HCT116 (cell line): Measurements from ENCODE around the gene CPED1. TPM values are rescaled to one million over a fixed set of nuclear protein-coding genes. Genes with fewer than 3 reads are reported as not detected.

Source experiments
- ATAC-seq: fragments of 200-7000 bp; cut with Tn5 transposase; 2 replicates; pipeline ENCODE4 v1.9.1; 2020; ENCODE audit warnings: mild to moderate bottlenecking, moderate library complexity
- BruUV-seq: library from RNA; stranded (reverse); fragments of 400-500 nt; replicated peaks from 2 replicates; lab custom pipeline; 2021; lab: Mats Ljungman, UMichigan
- CTCF ChIA-PET: fragments of 300-600 bp; sonication (Branson Sonifier 250); formaldehyde crosslinking; loops from one replicate; lab custom pipeline; 2021; ENCODE audit warnings: antibody characterized with exemption; lab: Charles Lee
- POLR2A ChIA-PET: fragments of 300-600, 350-600 bp; sonication (Branson Sonifier 250); formaldehyde crosslinking; loops from one replicate; lab custom pipeline; 2021; ENCODE audit warnings: antibody characterized with exemption; lab: Charles Lee
- RAD21 ChIA-PET, 2 experiments: fragments of 300-600 bp; sonication (Branson Sonifier 250); formaldehyde crosslinking; loops; one replicate each; lab custom pipeline; 2023; ENCODE audit warnings: low total read pairs in 2 of 2; ENCODE audit not compliant: uncharacterized antibody in 2 of 2, unreplicated experiment in 2 of 2, low non-redundant PET in 1 of 2; lab: Charles Lee
- DNase-seq: peaks from one replicate; pipeline ENCODE4 v3.0.0-alpha.2; 2010; ENCODE audit warnings: low read depth, low spot score
- H2AFZ ChIP-seq: fragments of 200-600 bp; shearing (Covaris generic), sonication (generic); 2 replicates; pipeline ENCODE4 v1.6.1; 2017; ENCODE audit warnings: low read depth, mixed run types, mixed read lengths, antibody characterized with exemption, low read length; ENCODE audit not compliant: poor library complexity, severe bottlenecking
- H3K27ac ChIP-seq: 2 replicates; pipeline ENCODE4 v1.5.1; 2012; ENCODE audit warnings: low read depth, low read length
- H3K27me3 ChIP-seq: fragments of 200-600 bp; sonication (generic); 2 replicates; pipeline ENCODE4 v1.6.1; 2016; ENCODE audit warnings: mixed run types, low read length, mixed read lengths; ENCODE audit not compliant: insufficient read depth
- H3K36me3 ChIP-seq, 2 experiments: fragments of 200-500 bp in 1 of 2; fragments of 200-600 bp in 1 of 2; sonication (Bioruptor generic) in 1 of 2; sonication (generic) in 1 of 2; 2 replicates each; pipeline versions ENCODE4 v1.5.1 to v1.6.1; 2014 to 2016; ENCODE audit warnings: low read length in 2 of 2, inconsistent platforms in 1 of 2, mixed read lengths in 1 of 2, mixed run types in 1 of 2; ENCODE audit not compliant: insufficient read depth in 2 of 2, control insufficient read depth in 1 of 2
- H3K4me1 ChIP-seq, 2 experiments: fragments of 200-600 bp in 1 of 2; sonication (generic) in 1 of 2; 2 replicates each; pipeline versions ENCODE4 v1.5.1 to v1.6.1; 2012 to 2017; ENCODE audit warnings: low read length in 2 of 2, inconsistent platforms in 1 of 2, mild to moderate bottlenecking in 1 of 2, mixed read lengths in 1 of 2, mixed run types in 1 of 2, moderate library complexity in 1 of 2; ENCODE audit not compliant: insufficient read depth in 2 of 2, control insufficient read depth in 1 of 2
- H3K4me2 ChIP-seq: fragments of 200-600 bp; sonication (generic); 2 replicates; pipeline ENCODE4 v1.6.1; 2017; ENCODE audit warnings: mixed run types, low read length, mixed read lengths
- H3K4me3 ChIP-seq, 2 experiments: fragments of 200-600 bp in 1 of 2; sonication (generic) in 1 of 2; replicated peaks in 1 of 2; 2 replicates each; pipeline ENCODE4 v1.5.1; 2011 to 2016; ENCODE audit warnings: low read length in 2 of 2, control low read depth in 1 of 2, low read depth in 1 of 2, mild to moderate bottlenecking in 1 of 2, mixed read lengths in 1 of 2, mixed run types in 1 of 2
- H3K79me2 ChIP-seq: fragments of 200-600 bp; sonication (generic); 2 replicates; pipeline ENCODE4 v1.6.1; 2017; ENCODE audit warnings: mild to moderate bottlenecking, mixed run types, low read length, moderate library complexity, mixed read lengths; ENCODE audit not compliant: insufficient read depth
- H3K9ac ChIP-seq: fragments of 200-600 bp; sonication (generic); 2 replicates; pipeline ENCODE4 v1.6.1; 2016; ENCODE audit warnings: low read length, mixed read lengths
- H3K9me2 ChIP-seq: fragments of 200-600 bp; sonication (generic), shearing (Covaris generic); 2 replicates; pipeline ENCODE4 v1.6.1; 2017; ENCODE audit warnings: mixed run types, mild to moderate bottlenecking, moderate library complexity; ENCODE audit not compliant: insufficient read depth
- H3K9me3 ChIP-seq, 2 experiments: fragments of 200-500 bp in 1 of 2; fragments of 200-600 bp in 1 of 2; sonication (Bioruptor generic) in 1 of 2; sonication (generic) in 1 of 2; 2 replicates each; pipeline ENCODE4 v1.6.1; 2014 to 2017; ENCODE audit warnings: low read length in 2 of 2, mixed read lengths in 2 of 2, inconsistent platforms in 1 of 2, low read depth in 1 of 2, mild to moderate bottlenecking in 1 of 2, mixed run types in 1 of 2, moderate library complexity in 1 of 2; ENCODE audit not compliant: control insufficient read depth in 1 of 2, insufficient read depth in 1 of 2
- H4K20me1 ChIP-seq: fragments of 200-600 bp; sonication (generic), shearing (Covaris generic); 2 replicates; pipeline ENCODE4 v1.6.1; 2017; ENCODE audit warnings: mixed run types, mild to moderate bottlenecking, moderate library complexity; ENCODE audit not compliant: insufficient read depth
- CEBPB ChIP-seq: IDR thresholded peaks from 2 replicates; pipeline ENCODE4 v1.6.1; 2012; ENCODE audit warnings: low read depth
- POLR2A ChIP-seq: IDR thresholded peaks from 2 replicates; pipeline ENCODE4 v1.7.0; 2011; ENCODE audit warnings: borderline replicate concordance; ENCODE audit not compliant: insufficient read depth, insufficient read length; ENCODE audit errors: extremely low read depth
- SP1 ChIP-seq: IDR thresholded peaks from 2 replicates; pipeline ENCODE4 v1.6.1; 2012; ENCODE audit warnings: low read depth
- TCF7L2 ChIP-seq: IDR thresholded peaks from 2 replicates; pipeline ENCODE4 v1.7.0; 2011; ENCODE audit warnings: borderline replicate concordance, inconsistent platforms; ENCODE audit not compliant: insufficient read depth, insufficient read length; ENCODE audit errors: extremely low read depth
- intact Hi-C: fragments of 100-400 bp; cut with micrococcal nuclease; formaldehyde crosslinking; loops from 2 replicates; pipeline ENCODE4 v1.10.0; 2022
- total RNA-seq: library from RNA; stranded (reverse); gene quantifications from one replicate; pipeline ENCODE4 v1.2.1, GENCODE V29; 2021; ENCODE audit not compliant: unreplicated experiment
- TF ChIP-seq, protein P1 (sequence below): IDR thresholded peaks from 2 replicates; pipeline ENCODE4 v1.6.1; 2011; ENCODE audit warnings: mild to moderate bottlenecking, low read length, moderate library complexity; ENCODE audit not compliant: insufficient replicate concordance; ENCODE audit errors: extremely low read depth

The CPED1 gene
- total RNA-seq, 1 experiment from 2014 or later, result 1.2 TPM

DNA sequence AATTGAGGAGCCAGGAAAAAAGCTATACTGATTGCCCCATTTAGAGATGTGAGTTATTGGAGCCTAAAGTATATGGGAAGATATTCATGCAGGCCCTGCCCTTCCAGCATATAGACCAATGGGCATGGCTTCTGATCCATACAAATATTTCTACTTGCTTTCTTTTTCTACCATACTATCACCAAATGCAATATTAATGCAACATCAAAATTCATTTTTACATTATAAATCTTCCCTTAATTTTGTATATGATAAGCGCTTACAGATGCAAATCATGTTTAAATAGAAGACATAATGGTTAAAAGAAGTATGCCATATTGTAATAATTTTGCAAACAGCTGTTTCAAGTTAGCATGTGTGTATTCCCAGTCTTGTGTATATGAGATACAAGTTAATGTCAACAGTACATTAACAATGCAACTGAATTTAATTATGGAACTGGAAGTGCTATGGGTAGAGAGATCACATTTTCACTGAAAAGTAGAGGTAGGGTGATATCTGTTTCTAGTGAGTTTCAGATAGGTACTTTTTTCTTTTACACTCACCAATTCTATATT, 315.7 kb downstream of the CPED1 start:
- CTCF ChIA-PET, result interaction anchor here (1.0 to 1.4 kb wide), 2 partner anchors 92 to 176 kb away, joined by 3 to 4 read pairs; partner anchors contain the start of gene FAM3C
- Histone ChIP-seq H3K9me3 (no peaks in the 10 kb centered on the region), H3K4me2 (0 out of 2 replicates have a peak overlapping the region, but pooled peaks have one; percentile 56), H3K4me1 (peaks cover 58 to 84% of the 10 kb centered on the region in 2 experiments), H3K36me3 (peaks cover 0 to 5% of the 10 kb centered on the region in 2 experiments; a peak in 1 of 4 replicates), H3K27me3 (no peaks in the 10 kb centered on the region), H3K9me2 (no peaks in the 10 kb centered on the region), H4K20me1 (no peaks in the 10 kb centered on the region), H3K79me2 (no peaks in the 10 kb centered on the region), H3K9ac (peak overlapping the region; percentile 67; the same call in 1 of the 2 replicates), H2AFZ (no peak overlapping the region), H3K27ac (peak overlapping the region; percentile 96), H3K4me3 (no peak overlapping the region)
- TF ChIP-seq POLR2A, result no peak
- TF ChIP-seq TCF7L2, result no peak
- TF ChIP-seq, protein P1, sequence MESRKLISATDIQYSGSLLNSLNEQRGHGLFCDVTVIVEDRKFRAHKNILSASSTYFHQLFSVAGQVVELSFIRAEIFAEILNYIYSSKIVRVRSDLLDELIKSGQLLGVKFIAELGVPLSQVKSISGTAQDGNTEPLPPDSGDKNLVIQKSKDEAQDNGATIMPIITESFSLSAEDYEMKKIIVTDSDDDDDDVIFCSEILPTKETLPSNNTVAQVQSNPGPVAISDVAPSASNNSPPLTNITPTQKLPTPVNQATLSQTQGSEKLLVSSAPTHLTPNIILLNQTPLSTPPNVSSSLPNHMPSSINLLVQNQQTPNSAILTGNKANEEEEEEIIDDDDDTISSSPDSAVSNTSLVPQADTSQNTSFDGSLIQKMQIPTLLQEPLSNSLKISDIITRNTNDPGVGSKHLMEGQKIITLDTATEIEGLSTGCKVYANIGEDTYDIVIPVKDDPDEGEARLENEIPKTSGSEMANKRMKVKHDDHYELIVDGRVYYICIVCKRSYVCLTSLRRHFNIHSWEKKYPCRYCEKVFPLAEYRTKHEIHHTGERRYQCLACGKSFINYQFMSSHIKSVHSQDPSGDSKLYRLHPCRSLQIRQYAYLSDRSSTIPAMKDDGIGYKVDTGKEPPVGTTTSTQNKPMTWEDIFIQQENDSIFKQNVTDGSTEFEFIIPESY, result no peak
- no peak for TF ChIP-seq SP1
- DNase-seq, result no peak
- intact Hi-C loops, result no loop called here
- no TSS peak for BruUV-seq
- RAD21 ChIA-PET, result no interaction called here
- POLR2A ChIA-PET, result interaction anchor here (1.2 kb wide), 1 partner anchor 9 kb away, joined by 5 read pairs; no protein-coding TSS in a partner anchor
- ATAC-seq, result no peak

DNA sequence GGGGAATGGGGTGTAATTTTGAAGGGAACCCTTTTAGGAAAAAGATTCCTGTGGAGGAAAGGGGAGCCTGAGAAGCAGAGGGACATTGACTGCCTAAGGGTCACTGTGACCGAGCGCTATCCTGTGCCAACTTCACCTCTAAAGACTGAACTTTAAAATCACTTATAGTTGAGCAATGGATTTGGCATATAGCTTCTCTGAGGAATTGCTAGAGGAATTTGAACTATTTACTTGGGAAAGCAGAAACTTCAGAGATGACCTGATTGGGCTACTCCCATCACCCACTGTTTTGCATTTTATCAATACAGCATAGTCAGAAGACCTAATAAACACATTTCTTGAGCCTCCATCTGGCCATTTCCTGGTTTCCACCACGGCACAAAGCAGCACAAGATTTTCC, 316.6 kb downstream of the CPED1 start:
- Histone ChIP-seq H3K9me2 (no peaks in the 10 kb centered on the region), H3K4me2 (peak overlapping the region; percentile 11; the same call in 1 of the 2 replicates), H2AFZ (no peak overlapping the region), H3K27ac (peak overlapping the region; percentile 3; the same call in 1 of the 2 replicates), H3K79me2 (no peaks in the 10 kb centered on the region), H3K9ac (peak overlapping the region; percentile 28), H3K36me3 (peaks cover 0 to 12% of the 10 kb centered on the region in 2 experiments; a peak in 1 of 4 replicates), H4K20me1 (no peaks in the 10 kb centered on the region), H3K27me3 (no peaks in the 10 kb centered on the region), H3K4me1 (peaks cover 49 to 75% of the 10 kb centered on the region in 2 experiments)
- ATAC-seq, result no peak
- BruUV-seq, result no TSS peak
- ChIA-PET CTCF (interaction anchor here (1.4 kb wide), 1 partner anchor 91 kb away, joined by 3 read pairs; the partner anchor contains the start of gene FAM3C), POLR2A (interaction anchor here (1.2 kb wide), 1 partner anchor 8 kb away, joined by 5 read pairs; no protein-coding TSS in a partner anchor)
- no peak for DNase-seq
- TF ChIP-seq CEBPB (no peak), SP1 (peak; percentile 17; the same call in 1 of the 2 replicates)
- TF ChIP-seq, all 23 proteins: peak for 1
- no peaks in the 10 kb centered on the region for H3K9me3 ChIP-seq
- RAD21 ChIA-PET, result no interaction called here
- no peak overlapping the region for H3K4me3 ChIP-seq
- intact Hi-C loops, result no loop called here
